ENCODE measurements around the gene GLS2.
"Not testable (repeated sequence)": the region's sequence is repeated elsewhere in the genome, so short reads cannot be mapped to it uniquely, and the experiment has no call there.

Gene GLS2

DNA sequence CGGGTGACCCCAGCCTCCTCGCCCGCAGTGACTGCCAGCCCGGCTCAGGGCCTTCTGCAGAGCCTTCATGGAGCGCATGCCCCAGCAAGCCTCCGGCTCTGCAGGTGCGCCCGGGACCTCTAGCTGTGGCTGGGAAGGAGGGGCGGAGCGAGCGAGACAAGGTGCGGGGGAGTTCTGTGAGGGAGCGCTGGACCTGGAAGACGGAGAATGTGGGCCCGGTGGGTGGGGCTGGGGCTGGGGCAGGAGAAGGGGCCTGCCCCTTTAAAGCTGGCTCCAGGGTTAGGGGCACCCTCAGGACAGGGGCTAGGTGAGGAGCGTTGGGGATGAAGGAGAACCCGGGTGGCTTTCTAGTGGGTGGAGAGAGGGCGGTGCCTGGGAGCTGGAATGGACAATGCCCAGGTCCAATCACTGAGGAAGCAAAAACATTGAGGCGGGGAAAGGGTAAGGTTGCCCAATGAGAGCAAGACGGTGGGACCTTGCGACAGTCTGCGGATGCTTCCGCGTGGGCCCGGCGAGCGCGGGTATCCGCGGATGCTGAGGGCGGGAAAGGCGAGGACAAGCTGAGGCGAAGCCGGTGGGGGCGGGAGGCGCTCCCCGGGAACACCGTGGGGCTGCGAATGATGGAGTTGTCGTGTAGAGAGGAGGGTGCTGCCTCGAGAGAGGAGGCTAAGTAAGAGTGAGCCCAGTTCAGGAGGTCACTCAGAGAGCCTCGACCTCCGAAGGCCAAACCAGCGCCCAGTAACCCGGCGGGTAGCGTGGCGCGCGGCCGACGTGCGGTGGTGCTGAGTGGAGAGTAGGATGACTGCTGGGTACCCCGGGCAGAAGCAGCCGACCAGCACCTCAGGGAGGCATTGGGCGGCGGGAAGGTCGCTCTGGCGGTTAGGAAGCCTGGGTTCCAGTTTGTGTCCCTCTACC is at the start of gene GLS2:
Gene GLS2 (minus strand): TSS at position 121 of the 915 bp plus-strand sequence. CDS start 43 bp downstream, at position 78.
- DNase-seq (ENCODE audit: low read depth in 2 of 2), result peak; percentile 48 to 67

- no peak for DNase-seq (ENCODE audit: low read depth in 2 of 2)
Observed at GRCh38 chr12:56537546-56537945, 49.6 kb upstream of the GLS2 start.

DNA sequence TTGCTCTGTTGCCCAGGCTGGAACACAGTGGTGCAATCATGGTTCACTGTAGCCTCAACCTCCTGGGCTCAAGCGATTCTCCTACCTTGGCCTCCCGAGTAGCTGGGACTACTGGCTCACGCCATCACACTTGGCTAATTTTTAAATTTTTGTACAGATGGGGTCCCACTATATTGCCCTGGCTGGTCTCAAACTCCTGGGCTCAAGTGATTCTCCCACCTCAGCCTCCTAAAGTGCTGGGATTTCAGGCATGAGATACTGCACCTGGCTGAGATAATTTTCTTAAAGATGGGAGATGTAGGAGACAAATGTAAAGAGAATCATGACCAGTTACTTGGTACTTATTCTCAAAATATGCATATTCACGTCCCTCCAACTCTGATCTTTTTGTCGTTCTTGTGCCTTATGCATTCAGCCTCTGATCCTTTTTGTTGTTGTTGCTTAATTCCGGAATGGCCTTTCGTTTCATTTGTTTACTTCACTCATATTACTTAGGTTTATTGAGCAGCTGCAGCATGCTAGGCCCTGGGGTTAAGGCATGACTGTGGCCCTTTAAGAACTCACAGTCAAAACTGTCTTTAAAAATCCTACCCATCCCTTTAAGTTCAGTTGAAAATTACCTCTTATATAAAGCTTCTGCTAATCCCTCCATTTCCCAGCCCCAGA is 42.6 kb upstream of the GLS2 start:
- DNase-seq (ENCODE audit: low read depth in 2 of 2), result no peak

GRCh38 chr12:56529656-56530055 is 41.7 kb upstream of the GLS2 start:
- no peak for DNase-seq (ENCODE audit: low read depth in 2 of 2)

DNA sequence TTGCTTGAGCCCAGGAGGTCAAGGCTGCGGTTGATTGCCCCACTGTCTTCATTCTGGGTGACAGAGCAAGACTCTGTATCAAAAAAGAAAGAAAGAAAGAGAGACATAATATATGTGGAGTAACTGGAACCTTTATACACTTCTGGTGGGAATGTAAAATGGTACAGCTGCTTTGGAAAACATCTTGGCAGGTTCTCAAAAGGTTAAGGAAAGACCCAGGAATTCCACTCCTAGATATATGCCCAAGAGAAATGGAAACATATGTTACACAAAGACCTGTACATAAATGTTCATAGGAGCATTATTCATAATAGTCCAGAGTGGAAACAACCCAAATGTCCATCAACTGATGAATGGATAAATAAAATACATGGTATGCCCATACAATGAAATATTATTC is 40.9 kb upstream of the GLS2 start:
- DNase-seq (ENCODE audit: low read depth in 2 of 2), result no peak

GRCh38 chr12:56522411-56523193 is 34.6 kb upstream of the GLS2 start:
- no peak for DNase-seq (ENCODE audit: low read depth in 2 of 2)

DNA sequence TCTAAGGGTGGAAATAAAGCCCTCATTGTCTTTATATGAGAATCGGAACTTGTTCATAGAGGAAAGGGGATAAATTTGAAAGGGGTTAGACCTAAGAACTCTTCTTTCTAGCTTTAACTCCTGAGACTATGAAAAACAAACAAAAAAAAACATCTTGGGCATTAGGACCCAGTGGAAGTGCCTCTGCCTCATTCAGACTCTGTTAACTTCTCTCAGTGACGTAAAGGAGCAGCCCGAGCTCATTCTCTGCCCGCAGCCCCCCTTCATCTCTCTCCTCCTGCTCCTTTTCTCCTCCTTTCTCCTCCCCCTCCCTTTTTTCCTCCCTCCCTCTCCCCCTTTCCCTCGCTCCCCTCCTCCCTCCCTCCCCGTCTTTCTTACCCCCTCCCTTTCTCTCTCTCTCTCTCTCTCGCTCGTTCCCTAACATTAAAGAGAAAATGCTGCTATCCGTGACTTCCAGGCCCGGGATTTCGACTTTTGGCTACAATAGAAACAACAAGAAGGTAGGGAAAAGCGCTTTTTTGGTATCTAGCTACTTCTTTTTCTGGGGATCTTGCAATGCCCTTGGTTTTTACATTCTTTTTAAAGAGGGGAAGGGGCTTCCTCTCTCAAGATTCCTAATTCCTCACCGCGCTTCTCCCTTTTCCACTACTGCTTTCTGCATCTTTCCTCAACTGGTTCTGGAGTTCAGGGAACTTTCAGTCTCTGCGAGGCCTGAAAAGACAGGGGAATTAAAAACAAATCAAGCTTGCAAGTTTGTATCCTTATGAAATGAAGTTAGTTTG is 33.8 kb upstream of the GLS2 start, which contains the start of gene RBMS2:
Gene RBMS2 (plus strand): TSS at position 231 of the 782 bp plus-strand sequence. CDS start 204 bp downstream, at position 435.
- no peak for DNase-seq (ENCODE audit: low read depth in 2 of 2)

- no peak for DNase-seq (ENCODE audit: low read depth in 2 of 2)
Observed at GRCh38 chr12:56521209-56521589, 33.2 kb upstream of the GLS2 start.

DNA sequence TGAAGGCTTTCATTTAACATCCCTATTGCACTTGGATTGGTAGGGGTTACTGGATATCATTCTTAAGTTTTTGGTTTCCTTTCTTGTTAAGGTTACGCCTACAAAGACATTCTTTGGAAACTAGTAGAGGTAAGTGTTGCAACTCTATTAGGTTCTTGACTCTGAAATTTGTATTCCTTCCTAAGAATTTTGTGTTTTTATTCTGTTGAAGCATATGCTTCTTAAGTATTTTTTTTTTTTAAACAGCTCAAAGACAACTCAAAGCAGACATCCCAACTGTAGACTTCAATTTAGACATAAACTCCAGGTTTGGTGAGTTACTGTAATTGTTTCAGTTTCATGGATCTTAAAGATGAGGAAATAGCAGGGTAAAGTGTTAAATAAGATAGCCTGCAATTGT is 32.5 kb upstream of the GLS2 start:
- DNase-seq (ENCODE audit: low read depth in 2 of 2), result no peak

GRCh38 chr12:56520048-56520447 is 32.1 kb upstream of the GLS2 start:
- DNase-seq (ENCODE audit: low read depth in 2 of 2), result no peak

DNA sequence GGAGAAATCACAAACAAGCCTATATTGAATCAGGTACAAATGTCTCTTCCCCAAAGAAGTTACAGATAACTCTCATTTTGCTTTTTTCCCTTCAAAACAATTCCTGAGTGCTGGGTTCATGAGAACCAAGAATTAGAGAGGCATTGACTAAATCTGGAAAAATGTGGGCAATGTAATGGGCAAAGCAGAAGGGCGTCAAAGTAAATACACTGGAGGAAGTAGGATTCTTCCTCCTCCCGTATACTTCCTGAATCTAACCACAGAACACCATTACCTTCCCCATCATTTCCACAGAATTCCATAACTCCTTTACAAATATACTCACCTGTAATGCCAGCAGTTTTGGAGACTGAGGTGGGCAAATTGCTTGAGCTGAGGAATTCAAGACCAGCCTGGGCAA is 30.6 kb upstream of the GLS2 start:
- no peak for DNase-seq (ENCODE audit: low read depth in 2 of 2)

DNA sequence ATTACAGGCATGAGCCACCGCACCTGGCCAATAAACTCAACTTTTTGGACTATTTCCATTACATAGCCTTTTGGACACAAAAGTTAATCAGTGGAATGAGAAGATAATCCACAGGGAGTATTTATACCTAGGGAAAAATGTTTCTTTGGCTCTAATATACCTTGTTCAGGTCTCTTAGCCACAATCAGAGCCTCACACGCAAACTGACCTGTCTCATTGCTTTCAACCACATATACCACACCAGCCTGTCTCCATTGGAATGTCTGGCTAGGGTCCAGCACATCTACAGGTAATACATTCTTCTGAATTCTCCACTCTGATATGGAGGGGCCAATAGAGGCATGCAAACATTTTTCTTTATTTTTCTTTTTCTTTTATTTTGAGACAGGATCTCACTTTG is 29.9 kb upstream of the GLS2 start:
- no peak for DNase-seq (ENCODE audit: low read depth in 2 of 2)

- DNase-seq (ENCODE audit: low read depth in 2 of 2), result not testable (repeated sequence)
Observed at GRCh38 chr12:56514014-56514318, 26.0 kb upstream of the GLS2 start.

DNA sequence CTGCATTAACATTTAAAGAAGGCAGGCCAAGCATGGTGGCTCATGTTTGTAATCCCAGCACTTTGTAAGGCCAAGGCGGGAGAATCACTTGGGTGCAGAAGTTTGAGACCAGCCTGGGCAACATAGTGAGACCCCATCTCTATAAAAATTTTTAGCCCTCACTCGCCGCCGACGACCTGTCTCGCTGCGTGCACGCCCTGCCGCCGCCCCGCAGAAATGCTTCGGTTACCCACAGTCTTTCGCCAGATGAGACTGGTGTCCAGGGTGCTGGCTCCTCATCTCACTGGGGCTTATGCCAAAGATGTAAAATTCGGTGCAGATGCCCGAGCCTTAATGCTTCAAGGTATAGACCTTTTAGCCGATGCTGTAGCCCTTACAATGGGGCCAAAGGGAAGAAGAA is 22.8 kb upstream of the GLS2 start:
- no peak for DNase-seq (ENCODE audit: low read depth in 2 of 2)

- DNase-seq (ENCODE audit: low read depth in 2 of 2), result not testable (repeated sequence)
Observed at GRCh38 chr12:56499879-56500278, 11.9 kb upstream of the GLS2 start.

GRCh38 chr12:56499452-56499851 is 11.5 kb upstream of the GLS2 start:
- DNase-seq (ENCODE audit: low read depth in 2 of 2), result not testable (repeated sequence)

DNA sequence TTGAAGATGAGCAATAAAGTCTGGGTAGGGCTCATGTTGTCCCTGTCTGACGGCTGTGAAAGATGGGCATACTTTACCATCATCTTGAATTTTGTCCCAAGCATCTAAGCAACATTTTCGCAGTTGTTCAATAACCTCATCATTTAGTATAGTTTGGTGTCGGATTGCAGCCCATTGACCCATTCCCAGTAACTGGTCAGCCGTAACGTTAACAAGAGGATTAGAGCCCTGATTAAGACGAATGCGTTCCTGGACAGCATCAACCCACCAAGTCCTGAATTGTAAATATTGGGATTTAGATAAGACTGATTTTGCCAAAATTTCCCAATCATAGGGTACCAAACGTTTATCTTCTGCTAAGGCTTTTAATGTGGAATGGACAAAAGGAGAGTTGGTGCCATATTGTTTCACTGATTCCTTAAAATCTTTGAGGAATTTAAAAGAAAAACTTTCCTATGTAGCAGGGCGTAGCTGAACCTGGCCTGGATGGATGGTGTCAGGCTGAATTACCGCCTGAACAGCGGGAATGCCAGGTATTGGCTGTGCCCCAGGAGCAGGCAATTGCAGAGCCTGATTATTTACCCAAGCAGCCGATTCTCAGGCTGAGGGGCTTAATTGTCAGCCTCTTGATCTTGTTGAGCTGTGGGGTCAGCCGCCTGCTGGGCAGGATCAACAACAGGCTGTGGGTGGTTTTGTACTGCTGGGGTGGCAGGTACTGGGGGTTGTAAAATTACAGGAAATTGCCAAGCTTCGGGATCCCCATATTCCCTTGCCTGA is 10.4 kb upstream of the GLS2 start:
- DNase-seq (ENCODE audit: low read depth in 2 of 2), result not testable (repeated sequence)

DNA sequence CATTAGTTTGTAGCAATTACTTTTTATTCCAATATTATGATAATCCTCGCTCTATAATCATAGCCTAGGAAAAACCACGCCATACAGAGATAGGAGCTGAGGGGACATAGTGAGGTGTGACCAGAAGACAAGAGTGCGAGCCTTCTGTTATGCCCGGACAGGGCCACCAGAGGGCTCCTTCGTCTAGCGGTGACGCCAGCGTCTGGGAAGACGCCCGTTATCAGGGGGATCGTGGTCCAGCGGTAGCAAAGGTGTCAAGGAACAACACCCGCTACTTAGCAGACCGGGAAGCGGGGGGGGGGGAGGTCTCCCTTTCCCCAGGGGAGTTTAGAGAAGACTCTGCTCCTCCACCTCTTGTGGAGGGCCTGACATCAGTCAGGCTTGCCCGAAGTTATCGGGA is 8.7 kb upstream of the GLS2 start:
- peak; percentile 20 to 52 for DNase-seq (ENCODE audit: low read depth in 2 of 2)

- DNase-seq (ENCODE audit: low read depth in 2 of 2), result not testable (repeated sequence)
Observed at GRCh38 chr12:56494481-56494880, 6.5 kb upstream of the GLS2 start.

GRCh38 chr12:56494106-56494415 is 6.1 kb upstream of the GLS2 start:
- not testable (repeated sequence) for DNase-seq (ENCODE audit: low read depth in 2 of 2)

All from stimulated activated CD4-positive, alpha-beta T cell treated with anti-CD3 and anti-CD28 coated beads, Interleukin-4, amount 100 ng/mL, for 48 hours (primary cell).